AG04449 (cell line): ENCODE data around the gene IL1B.

Experiments used
- CTCF ChIA-PET: fragments of 350-600 bp; formaldehyde crosslinking; extraction: SDS; loops from one replicate; lab custom pipeline; 2021; ENCODE audit warnings: antibody characterized with exemption; lab: Yijun Ruan, JAX
- POLR2A ChIA-PET: fragments of 400-600, 350-600 bp; formaldehyde crosslinking; extraction: SDS; loops from one replicate; lab custom pipeline; 2020; ENCODE audit warnings: antibody characterized with exemption, inconsistent platforms; lab: Yijun Ruan, JAX
- DNase-seq: peaks from one replicate; pipeline ENCODE4 v3.0.0-alpha.2; 2010; ENCODE audit warnings: low read depth, low spot score
- H3K4me3 ChIP-seq: 2 replicates; pipeline ENCODE4 v1.5.1; 2011; ENCODE audit warnings: low read depth, mild to moderate bottlenecking, control low read depth, low read length
- CTCF ChIP-seq: IDR thresholded peaks from one replicate; pipeline ENCODE4 v1.5.1; 2011; ENCODE audit warnings: mild to moderate bottlenecking, moderate library complexity, low read length, control low read depth, inconsistent platforms; ENCODE audit not compliant: insufficient read depth; ENCODE audit errors: missing control alignments

Gene IL1B

GRCh38 chr2:112827009-112827408 is 9.6 kb downstream of the IL1B start:
- ChIA-PET CTCF (no interaction called here), POLR2A (no interaction called here)
- no peak overlapping the region for H3K4me3 ChIP-seq
- no peak for TF ChIP-seq CTCF
- no peak for DNase-seq

GRCh38 chr2:112825706-112826105 is 10.9 kb downstream of the IL1B start:
- TF ChIP-seq CTCF: no peak
- no peak for DNase-seq
- ChIA-PET POLR2A (no interaction called here), CTCF (no interaction called here)
- H3K4me3 ChIP-seq: no peak overlapping the region

- CTCF ChIA-PET: no interaction called here
- TF ChIP-seq CTCF: no peak
- POLR2A ChIA-PET: no interaction called here
- H3K4me3 ChIP-seq: no peak overlapping the region
- no peak for DNase-seq
Measured at GRCh38 chr2:112824694-112825085, 11.9 kb downstream of the IL1B start.

- TF ChIP-seq CTCF: no peak
Measured at GRCh38 chr2:112821682-112822081, 14.9 kb downstream of the IL1B start.

GRCh38 chr2:112821142-112821541 is 15.4 kb downstream of the IL1B start:
- TF ChIP-seq CTCF: no peak
- H3K4me3 ChIP-seq: no peak overlapping the region
- DNase-seq: no peak
- ChIA-PET CTCF (no interaction called here), POLR2A (no interaction called here)

More at GRCh38 chr2:112821682-112822081, 14.9 kb downstream of the IL1B start:
- ChIA-PET CTCF (interaction anchor here (1.0 to 1.6 kb wide), 2 partner anchors 72 to 137 kb away, joined by 3 to 4 read pairs; no protein-coding TSS in a partner anchor), POLR2A (no interaction called here)
- DNase-seq: no peak
- no peak overlapping the region for H3K4me3 ChIP-seq

GRCh38 chr2:112820343-112820742 is 16.2 kb downstream of the IL1B start:
- no peak for TF ChIP-seq CTCF
- no peak overlapping the region for H3K4me3 ChIP-seq
- CTCF ChIA-PET: no interaction called here
- POLR2A ChIA-PET: no interaction called here
- no peak for DNase-seq

- POLR2A ChIA-PET: no interaction called here
- CTCF ChIA-PET: no interaction called here
- no peak for TF ChIP-seq CTCF
- no peak for DNase-seq
- no peak overlapping the region for H3K4me3 ChIP-seq
Measured at GRCh38 chr2:112819081-112819480, 17.5 kb downstream of the IL1B start.
